Prostate gland (tissue), 2 donors: ENCODE results near the gene OR1J4. TPM values are rescaled to one million over a fixed set of nuclear protein-coding genes. Genes with fewer than 3 reads are reported as not detected.

Experiments
- DNase-seq: peaks from one replicate; pipeline ENCODE4 v3.0.0-alpha.2; 2019; ENCODE audit warnings: low spot score
- H3K27ac ChIP-seq, 2 donors: fragments of 200-600 bp; sonication (generic); 2 replicates each; pipeline ENCODE4 v1.5.1; 2017 to 2019
- H3K27me3 ChIP-seq: fragments of 200-600 bp; sonication (generic); replicated peaks from 2 replicates; pipeline ENCODE4 v1.5.1; 2019; ENCODE audit not compliant: insufficient read depth
- H3K36me3 ChIP-seq, 2 donors: fragments of 200-600 bp; sonication (generic); 1 replicate in 1 of 2; 2 replicates in 1 of 2; pipeline versions ENCODE4 v1.5.1 to v1.8.1; 2017 to 2019
- H3K4me1 ChIP-seq: fragments of 200-600 bp; sonication (generic); replicated peaks from 2 replicates; pipeline ENCODE4 v1.5.1; 2019
- H3K4me3 ChIP-seq, 2 donors: fragments of 200-600 bp; sonication (generic); 2 replicates each; pipeline ENCODE4 v1.5.1; 2017 to 2019
- H3K9me3 ChIP-seq: fragments of 200-600 bp; sonication (generic); 2 replicates; pipeline ENCODE4 v1.5.1; 2017
- CTCF ChIP-seq, 4 experiments: fragments of 200-600 bp in 2 of 4; fragments of 450-650 bp in 2 of 4; sonication (generic) in 2 of 4; IDR thresholded peaks; 1 replicate in 3 of 4; 2 replicates in 1 of 4; pipeline ENCODE4 v1.5.1; 2016 to 2019; ENCODE audit warnings: antibody characterized with exemption in 4 of 4, mild to moderate bottlenecking in 2 of 4, moderate library complexity in 2 of 4
- POLR2A ChIP-seq: fragments of 450-650 bp; IDR thresholded peaks from one replicate; pipeline ENCODE4 v1.6.1; 2016; ENCODE audit warnings: antibody characterized with exemption, mild to moderate bottlenecking
- POLR2AphosphoS5 ChIP-seq: sonication (generic); formaldehyde crosslinking; IDR thresholded peaks from one replicate; pipeline ENCODE4 v1.6.1; 2017; ENCODE audit warnings: antibody characterized with exemption
- WGBS: methylation state at CpG from one replicate; pipeline ENCODE4 v1.1.5; 2018; 5-methylcytosine and 5-hydroxymethylcytosine counted together
- intact Hi-C: fragments of 100-400 bp; cut with DNase I; formaldehyde crosslinking; loops from one replicate; pipeline ENCODE4 v1.14.2; 2022
- total RNA-seq, 2 donors: library from RNA; depleted of rRNA; stranded (reverse); fragments of >200 nt; gene quantifications; one replicate each; pipeline ENCODE4 v1.1.0, GENCODE V29; 2016

OR1J4 gene
- total RNA-seq, 2 donors from 2014 or later = 0.23 to 0.91 TPM

DNA sequence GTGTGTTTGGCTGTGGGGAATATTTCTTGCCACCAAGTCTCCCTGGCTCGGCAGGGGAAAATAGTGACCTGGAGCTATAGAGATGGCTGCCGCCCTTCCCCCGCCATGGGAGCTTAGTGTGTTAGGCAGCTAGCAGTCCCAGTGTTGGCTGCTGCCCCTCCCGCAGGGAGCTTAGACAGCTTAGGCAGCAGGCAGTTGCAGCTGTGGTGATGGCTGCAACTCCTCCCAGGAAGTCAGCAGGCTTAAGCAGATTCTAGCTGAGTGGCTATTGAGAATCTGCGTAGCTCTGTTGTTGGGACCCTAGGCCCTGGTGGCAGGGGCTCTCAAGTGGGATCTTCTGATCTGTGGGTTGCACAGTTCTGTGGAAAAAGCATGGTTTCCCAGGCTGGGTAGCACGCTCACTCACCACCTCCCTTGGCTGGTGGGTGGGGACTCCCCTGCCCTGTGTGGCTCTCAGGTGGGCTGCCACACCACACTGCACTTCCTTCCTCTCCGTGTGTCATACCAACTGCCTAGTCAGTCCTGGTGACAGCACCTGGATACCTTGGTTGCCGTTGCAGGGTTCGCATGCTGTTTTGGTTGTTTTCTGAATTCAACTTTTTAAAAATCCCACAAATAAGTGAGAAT lies 43.3 kb downstream of the OR1J4 start:
- intact Hi-C loops = no loop called here
- Histone ChIP-seq H3K4me1 (no peaks in the 10 kb centered on the region), H3K9me3 (no peaks in the 10 kb centered on the region), H3K36me3 (no peaks in the 10 kb centered on the region), H3K27ac (no peak overlapping the region), H3K27me3 (no peaks in the 10 kb centered on the region), H3K4me3 (no peak overlapping the region)
- WGBS = 58% methylated on average over 9 of the region's 9 CpGs
- DNase-seq = no peak
- TF ChIP-seq POLR2AphosphoS5 (no peak), POLR2A (no peak)

GRCh38 chr9:122567901-122568300 lies 49.0 kb downstream of the OR1J4 start:
- H3K27me3 ChIP-seq = no peaks in the 10 kb centered on the region
- no peak overlapping the region for H3K27ac ChIP-seq
- H3K4me1 ChIP-seq = no peaks in the 10 kb centered on the region
- 88% methylated on average over 4 of the region's 4 CpGs for WGBS
- H3K4me3 ChIP-seq = no peak overlapping the region
- no peaks in the 10 kb centered on the region for H3K9me3 ChIP-seq
- intact Hi-C loops = no loop called here
- no peak for DNase-seq
- H3K36me3 ChIP-seq = no peaks in the 10 kb centered on the region
- TF ChIP-seq POLR2AphosphoS5 = no peak
- no peak for TF ChIP-seq CTCF (IDR thresholded peaks at IDR 0.05)
- no peak for TF ChIP-seq POLR2A

Other genes with a start within 250 kb of the OR1J4 start
- gene PTGS1, start 148.1 kb upstream of the OR1J4 start, total RNA-seq = 1 to 10 TPM; 4.6 to 6.2 TPM
- gene OR1J1, start 41.2 kb upstream of the OR1J4 start, total RNA-seq = not detected
- not detected for gene OR1J2, start 8.3 kb upstream of the OR1J4 start, total RNA-seq
- gene OR1N1, start 8.2 kb downstream of the OR1J4 start, total RNA-seq = not detected
- not detected for gene OR1N2, start 34.0 kb downstream of the OR1J4 start, total RNA-seq
- under 1 TPM in 1 of 2 donors, not detected in 1; 0.14 TPM for gene OR1L8, start 64.2 kb downstream of the OR1J4 start, total RNA-seq
- gene OR1Q1, start 95.6 kb downstream of the OR1J4 start, total RNA-seq = not detected
- gene OR1B1, start 138.5 kb downstream of the OR1J4 start, total RNA-seq = not detected
- not detected for gene OR1L1, start 142.6 kb downstream of the OR1J4 start, total RNA-seq
- not detected for gene OR1L3, start 156.0 kb downstream of the OR1J4 start, total RNA-seq
- gene OR1L4, start 204.8 kb downstream of the OR1J4 start, total RNA-seq = under 1 TPM in 1 of 2 donors, not detected in 1; 0.68 TPM
- gene OR1L6, start 223.2 kb downstream of the OR1J4 start, total RNA-seq = not detected